DMS114 treated with DMSO at 0.1 percent for 48 hours (cell line): ENCODE measurements around the gene WDR87.
"Not testable (repeated sequence)": the region's sequence is repeated elsewhere in the genome, so short reads cannot be mapped to it uniquely, and the experiment has no call there.

ENCODE experiments used
- DNase-seq: peaks from one replicate; lab custom pipeline; 2025; ENCODE audit not compliant: unreplicated experiment; lab: John Stamatoyannopoulos, UW

WDR87 gene

DNA sequence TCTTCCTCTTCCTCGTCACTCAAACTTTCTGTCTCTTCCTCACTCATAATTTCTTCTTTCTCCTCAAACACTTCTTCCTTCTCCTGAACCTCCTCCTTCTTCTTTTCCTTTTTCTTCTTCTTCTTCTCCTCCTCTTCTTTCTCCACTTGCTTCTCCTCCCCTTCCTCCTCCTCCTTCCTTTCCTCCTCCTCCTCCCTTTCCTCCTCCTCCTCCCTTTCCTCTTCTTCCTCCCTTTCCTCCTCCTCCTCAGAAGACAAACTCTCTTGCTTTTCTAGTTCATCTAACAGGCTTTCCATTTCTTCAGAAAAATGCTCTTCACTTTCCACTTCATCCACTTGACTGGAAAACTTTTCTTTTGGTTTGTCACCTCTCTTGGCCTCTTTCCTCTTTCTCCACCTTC lies 19.8 kb downstream of the WDR87 start:
- DNase-seq: no peak

GRCh38 chr19:37885392-37885791 lies 21.0 kb downstream of the WDR87 start:
- DNase-seq: no peak

- DNase-seq: no peak
These were observed 29.2 kb downstream of the WDR87 start for GRCh38 chr19:37877147-37877546.

- DNase-seq: no peak
These were observed 30.4 kb downstream of the WDR87 start for GRCh38 chr19:37876032-37876431.

GRCh38 chr19:37874784-37875183 lies 31.6 kb downstream of the WDR87 start:
- no peak for DNase-seq

- DNase-seq: no peak
These were observed 34.0 kb downstream of the WDR87 start for GRCh38 chr19:37872383-37872782.

GRCh38 chr19:37869766-37870340 lies 36.5 kb downstream of the WDR87 start:
- no peak for DNase-seq

DNA sequence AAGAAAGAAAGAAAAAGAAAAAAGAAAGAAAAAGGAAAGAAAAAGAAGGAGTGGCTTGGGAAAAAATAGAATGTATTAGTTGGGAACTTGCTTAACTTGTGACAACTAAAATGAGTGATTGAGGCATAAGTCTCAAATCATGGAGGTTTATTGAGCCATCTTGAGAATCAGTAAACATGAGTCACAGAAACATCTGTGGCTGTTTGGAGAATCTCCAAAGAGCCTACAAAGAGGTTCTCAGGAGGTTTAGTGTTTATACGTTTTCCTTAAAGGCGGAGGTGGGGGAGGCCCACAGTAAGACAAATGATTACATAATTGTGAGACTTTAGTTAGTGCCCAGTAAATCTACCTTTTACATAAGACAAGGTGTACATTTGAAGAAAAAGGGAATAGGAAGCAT lies 38.6 kb downstream of the WDR87 start:
- DNase-seq: no peak

DNA sequence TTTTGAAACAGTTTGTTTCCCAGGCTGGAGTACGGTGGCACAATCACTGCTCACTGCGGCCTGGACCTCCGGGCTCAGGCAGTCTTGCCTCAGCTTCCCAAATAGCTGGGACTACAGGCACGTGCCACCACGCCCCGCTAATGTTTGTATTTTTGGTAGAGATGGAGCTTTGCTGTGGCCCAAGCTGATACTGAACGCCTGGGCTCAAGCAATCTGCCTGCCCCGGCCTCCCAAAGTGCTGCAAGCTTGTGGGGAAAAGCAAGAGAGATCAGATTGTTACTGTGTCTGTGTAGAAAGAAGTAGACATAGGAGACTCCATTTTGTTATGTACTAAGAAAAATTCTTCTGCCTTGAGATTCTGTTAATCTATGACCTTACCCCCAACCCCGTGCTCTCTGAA lies 40.5 kb downstream of the WDR87 start:
- DNase-seq: not testable (repeated sequence)

DNA sequence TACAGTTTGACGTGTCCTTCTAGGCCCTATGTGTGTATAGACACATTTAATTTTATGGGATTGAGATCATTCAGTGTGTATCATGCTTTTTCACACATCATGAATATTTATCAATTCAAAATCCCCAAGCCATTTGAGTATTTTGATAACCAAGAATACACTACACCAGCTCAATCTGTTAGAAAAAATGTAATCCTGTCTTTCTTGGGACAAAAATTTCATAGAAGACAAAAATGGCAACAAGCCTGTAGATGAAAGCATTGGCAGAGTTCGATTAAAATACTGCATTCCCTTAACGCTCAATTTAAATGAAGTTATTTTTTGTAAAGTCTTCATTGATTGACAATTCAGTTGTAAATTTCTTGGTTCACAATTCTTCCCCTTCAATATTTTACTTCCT lies 41.9 kb downstream of the WDR87 start:
- DNase-seq: no peak

DNA sequence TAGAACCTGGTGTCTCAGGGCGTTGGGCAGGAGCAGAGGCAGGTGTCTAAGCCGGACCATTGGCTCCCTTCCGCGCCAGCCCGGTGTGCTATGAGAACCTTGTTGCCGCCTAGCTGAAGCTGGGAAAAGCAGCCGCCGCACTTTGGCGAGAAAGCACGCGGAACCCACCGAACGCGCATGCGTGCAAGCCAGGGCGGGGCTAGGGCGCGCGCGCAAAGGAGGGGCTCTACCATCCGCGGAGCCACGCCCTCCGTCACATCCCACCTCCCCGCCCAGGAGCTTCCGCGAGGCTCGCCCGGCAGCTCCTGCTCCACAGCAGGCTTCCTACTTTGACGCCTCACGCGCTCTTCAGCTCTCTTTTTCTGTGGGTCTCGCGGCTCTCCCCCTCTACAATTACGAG lies 51.3 kb downstream of the WDR87 start:
- peak; percentile 93 for DNase-seq

DNA sequence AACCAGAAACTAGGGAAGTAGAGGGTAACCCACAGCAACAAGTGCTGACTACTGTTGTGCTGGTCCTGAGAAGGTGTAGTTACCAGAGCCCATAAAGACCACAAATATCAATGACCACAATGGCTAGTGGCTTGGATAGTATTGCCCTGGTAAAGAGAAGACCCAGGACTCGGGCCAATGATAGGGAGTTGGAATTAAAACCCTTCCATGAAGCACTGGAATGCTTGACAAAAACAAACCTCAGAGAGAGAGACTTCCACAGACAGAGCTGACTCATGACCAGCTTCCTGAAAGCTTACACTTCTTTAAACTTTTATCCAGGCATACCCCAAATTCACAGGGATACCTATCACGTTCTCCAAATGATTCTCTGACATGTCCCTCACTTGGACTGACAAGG lies 60.5 kb downstream of the WDR87 start:
- no peak for DNase-seq
